ENCODE results near the gene METTL16.

Gene METTL16

GRCh38 chr17:2466931-2467330 lies 44.8 kb downstream of the METTL16 start:
- TF ChIP-seq CTCF (conservative IDR thresholded peaks at IDR 0.05; ENCODE audit: low read length), result no peak
- DNase-seq (ENCODE audit: low read depth), result no peak
- no peak overlapping the region for H3K4me3 ChIP-seq (ENCODE audit: low read length)

- TF ChIP-seq CTCF (conservative IDR thresholded peaks at IDR 0.05; ENCODE audit: low read length), result no peak
- DNase-seq (ENCODE audit: low read depth), result no peak
These were observed 49.2 kb downstream of the METTL16 start for GRCh38 chr17:2462481-2462880.

GRCh38 chr17:2459917-2460271 lies 51.8 kb downstream of the METTL16 start:
- DNase-seq (ENCODE audit: low read depth), result no peak
- H3K4me3 ChIP-seq (ENCODE audit: low read length), result no peak overlapping the region
- no peak for TF ChIP-seq CTCF (conservative IDR thresholded peaks at IDR 0.05; ENCODE audit: low read length)

More at GRCh38 chr17:2462481-2462880, 49.2 kb downstream of the METTL16 start:
- H3K4me3 ChIP-seq (ENCODE audit: low read length), result no peak overlapping the region

GRCh38 chr17:2457913-2458312 lies 53.8 kb downstream of the METTL16 start:
- DNase-seq (ENCODE audit: low read depth), result no peak
- TF ChIP-seq CTCF (conservative IDR thresholded peaks at IDR 0.05; ENCODE audit: low read length), result no peak

GRCh38 chr17:2456475-2456874 lies 55.2 kb downstream of the METTL16 start:
- TF ChIP-seq CTCF (conservative IDR thresholded peaks at IDR 0.05; ENCODE audit: low read length), result no peak
- no peak overlapping the region for H3K4me3 ChIP-seq (ENCODE audit: low read length)
- no peak for DNase-seq (ENCODE audit: low read depth)

More at GRCh38 chr17:2457913-2458312, 53.8 kb downstream of the METTL16 start:
- H3K4me3 ChIP-seq (ENCODE audit: low read length), result no peak overlapping the region

GRCh38 chr17:2455956-2456355 lies 55.7 kb downstream of the METTL16 start:
- DNase-seq (ENCODE audit: low read depth), result no peak
- H3K4me3 ChIP-seq (ENCODE audit: low read length), result no peak overlapping the region
- no peak for TF ChIP-seq CTCF (conservative IDR thresholded peaks at IDR 0.05; ENCODE audit: low read length)

- no peak for TF ChIP-seq CTCF (conservative IDR thresholded peaks at IDR 0.05; ENCODE audit: low read length)
These were observed 57.8 kb downstream of the METTL16 start for GRCh38 chr17:2453866-2454265.

More at GRCh38 chr17:2453866-2454265, 57.8 kb downstream of the METTL16 start:
- DNase-seq (ENCODE audit: low read depth), result no peak
- no peak overlapping the region for H3K4me3 ChIP-seq (ENCODE audit: low read length)
